Gastroesophageal sphincter (tissue), 4 donors: ENCODE results near the gene PLAC8. TPM values are rescaled to one million over a fixed set of nuclear protein-coding genes. Genes with fewer than 3 reads are reported as not detected.

ENCODE experiments used
- ATAC-seq: fragments of 150-250 bp; one replicate; pipeline ENCODE4 v1.9.1; 2016; ENCODE audit warnings: mild to moderate bottlenecking, moderate library complexity
- H3K27ac ChIP-seq, 4 donors: fragments of 200-600 bp; sonication (generic) in 3 of 4; 1 replicate in 3 of 4; 2 replicates in 1 of 4; pipeline ENCODE4 v1.5.1; 2016 to 2019
- H3K27me3 ChIP-seq: fragments of 200-600 bp; sonication (generic); one replicate; pipeline ENCODE4 v1.5.1; 2019
- H3K36me3 ChIP-seq, 2 donors: fragments of 200-600 bp; sonication (generic); one replicate each; pipeline ENCODE4 v1.5.1; 2019; ENCODE audit warnings: control low read depth in 1 of 2
- H3K4me1 ChIP-seq, 3 donors: fragments of 200-600 bp; sonication (generic); 1 replicate in 2 of 3; 2 replicates in 1 of 3; pipeline ENCODE4 v1.5.1; 2016 to 2019; ENCODE audit warnings: control low read depth in 2 of 3
- H3K4me3 ChIP-seq, 2 donors: fragments of 200-600 bp; sonication (generic); one replicate each; pipeline ENCODE4 v1.5.1; 2019; ENCODE audit warnings: mild to moderate bottlenecking in 1 of 2, moderate library complexity in 1 of 2
- H3K9me3 ChIP-seq, 3 donors: fragments of 200-600 bp; sonication (generic); one replicate each; pipeline ENCODE4 v1.5.1; 2017 to 2019; ENCODE audit warnings: control low read depth in 2 of 3
- EP300 ChIP-seq: sonication (generic); formaldehyde crosslinking; IDR thresholded peaks from one replicate; pipeline ENCODE4 v1.6.1; 2017; ENCODE audit warnings: antibody characterized with exemption, mild to moderate bottlenecking
- POLR2A ChIP-seq, 2 donors: fragments of 450-650 bp; IDR thresholded peaks; one replicate each; pipeline ENCODE4 v1.6.1; 2017; ENCODE audit warnings: antibody characterized with exemption in 2 of 2, mild to moderate bottlenecking in 2 of 2, moderate library complexity in 1 of 2
- POLR2AphosphoS5 ChIP-seq: sonication (generic); formaldehyde crosslinking; IDR thresholded peaks from one replicate; pipeline ENCODE4 v1.6.1; 2017; ENCODE audit warnings: antibody characterized with exemption
- WGBS, 2 donors: methylation state at CpG; one replicate each; pipeline ENCODE4 v1.1.5; 2018; ENCODE audit warnings: low coverage in 1 of 2; 5-methylcytosine and 5-hydroxymethylcytosine counted together
- total RNA-seq, 4 donors: library from RNA; depleted of rRNA; stranded (reverse); fragments of >200 nt; gene quantifications; one replicate each; pipeline ENCODE4 v1.1.0, GENCODE V29; 2016
- TF ChIP-seq, protein P1 (sequence below), 4 experiments: fragments of 200-600 bp in 2 of 4; fragments of 450-650 bp in 2 of 4; sonication (generic) in 1 of 4; IDR thresholded peaks; one replicate each; pipeline ENCODE4 v1.5.1; 2017 to 2019; ENCODE audit warnings: antibody characterized with exemption in 4 of 4, mild to moderate bottlenecking in 2 of 4, moderate library complexity in 2 of 4

The PLAC8 gene
- total RNA-seq, 4 donors from 2014 or later, result 2.0 to 32.0 (median 2.6) TPM; not detected in 1

DNA sequence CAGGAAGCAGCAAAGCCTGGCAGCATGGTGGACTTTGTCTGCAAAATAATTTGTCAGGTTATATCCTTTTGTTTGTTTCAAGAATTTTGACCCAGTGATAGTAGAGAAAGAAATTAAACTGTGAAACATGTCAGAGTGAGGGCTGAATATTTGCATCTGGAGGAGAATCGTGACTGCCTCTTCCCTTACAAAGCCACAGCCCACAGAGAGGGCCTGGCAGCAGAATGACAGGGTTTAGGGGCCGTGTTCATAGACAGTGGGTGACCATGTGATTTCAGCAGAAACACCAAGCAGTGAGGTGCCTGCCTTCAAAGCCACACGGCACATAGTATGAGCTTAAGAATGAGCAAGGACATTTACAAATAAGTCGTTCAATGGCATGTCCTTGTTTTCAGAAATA lies 24.4 kb upstream of the PLAC8 start:
- no peak overlapping the region for H3K27ac ChIP-seq
- no peak overlapping the region for H3K4me3 ChIP-seq
- H3K4me1 ChIP-seq, result no peaks in the 10 kb centered on the region
- TF ChIP-seq POLR2A (IDR thresholded peaks at IDR 0.05) (no peak), EP300 (no peak), POLR2AphosphoS5 (no peak)
- TF ChIP-seq, protein P1, sequence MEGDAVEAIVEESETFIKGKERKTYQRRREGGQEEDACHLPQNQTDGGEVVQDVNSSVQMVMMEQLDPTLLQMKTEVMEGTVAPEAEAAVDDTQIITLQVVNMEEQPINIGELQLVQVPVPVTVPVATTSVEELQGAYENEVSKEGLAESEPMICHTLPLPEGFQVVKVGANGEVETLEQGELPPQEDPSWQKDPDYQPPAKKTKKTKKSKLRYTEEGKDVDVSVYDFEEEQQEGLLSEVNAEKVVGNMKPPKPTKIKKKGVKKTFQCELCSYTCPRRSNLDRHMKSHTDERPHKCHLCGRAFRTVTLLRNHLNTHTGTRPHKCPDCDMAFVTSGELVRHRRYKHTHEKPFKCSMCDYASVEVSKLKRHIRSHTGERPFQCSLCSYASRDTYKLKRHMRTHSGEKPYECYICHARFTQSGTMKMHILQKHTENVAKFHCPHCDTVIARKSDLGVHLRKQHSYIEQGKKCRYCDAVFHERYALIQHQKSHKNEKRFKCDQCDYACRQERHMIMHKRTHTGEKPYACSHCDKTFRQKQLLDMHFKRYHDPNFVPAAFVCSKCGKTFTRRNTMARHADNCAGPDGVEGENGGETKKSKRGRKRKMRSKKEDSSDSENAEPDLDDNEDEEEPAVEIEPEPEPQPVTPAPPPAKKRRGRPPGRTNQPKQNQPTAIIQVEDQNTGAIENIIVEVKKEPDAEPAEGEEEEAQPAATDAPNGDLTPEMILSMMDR (IDR thresholded peaks at IDR 0.05), result no peak
- H3K27me3 ChIP-seq, result no peaks in the 10 kb centered on the region
- no peak for ATAC-seq
- WGBS, 2 donors, result 30 to 45% methylated on average over 2 to 4 of the region's 4 CpGs
- H3K36me3 ChIP-seq, result no peaks in the 10 kb centered on the region
- peaks cover 0 to 7% (median 0%) of the 10 kb centered on the region in 3 donors for H3K9me3 ChIP-seq

DNA sequence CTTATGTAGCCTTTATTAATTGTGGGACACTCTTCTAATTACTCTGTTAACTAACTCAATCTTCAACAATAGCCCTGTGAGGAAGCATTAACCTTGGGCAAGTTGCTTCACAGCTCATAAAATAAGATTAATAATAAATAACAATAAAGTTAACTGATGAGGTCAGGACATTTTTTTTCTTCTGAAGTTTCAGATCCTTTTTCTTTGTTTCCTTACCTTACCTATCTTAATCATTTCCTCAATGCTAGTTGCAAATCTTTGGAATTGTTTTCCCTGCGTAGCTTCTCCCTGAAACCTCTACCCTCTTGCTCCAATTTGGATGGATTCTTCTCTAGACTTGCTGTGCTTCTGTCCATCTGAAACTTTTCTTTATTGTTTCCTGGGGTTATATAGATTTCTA lies 17.5 kb upstream of the PLAC8 start:
- Histone ChIP-seq H3K4me3 (no peak overlapping the region), H3K4me1 (no peaks in the 10 kb centered on the region), H3K27ac (no peak overlapping the region), H3K9me3 (no peaks in the 10 kb centered on the region), H3K27me3 (no peaks in the 10 kb centered on the region), H3K36me3 (no peaks in the 10 kb centered on the region)
- TF ChIP-seq, protein P1 (IDR thresholded peaks at IDR 0.05), result no peak
- TF ChIP-seq EP300 (no peak), POLR2AphosphoS5 (no peak), POLR2A (IDR thresholded peaks at IDR 0.05) (no peak)
- no peak for ATAC-seq
- WGBS, 2 donors, result 80 to 83% methylated on average over 1 of the region's 1 CpG

DNA sequence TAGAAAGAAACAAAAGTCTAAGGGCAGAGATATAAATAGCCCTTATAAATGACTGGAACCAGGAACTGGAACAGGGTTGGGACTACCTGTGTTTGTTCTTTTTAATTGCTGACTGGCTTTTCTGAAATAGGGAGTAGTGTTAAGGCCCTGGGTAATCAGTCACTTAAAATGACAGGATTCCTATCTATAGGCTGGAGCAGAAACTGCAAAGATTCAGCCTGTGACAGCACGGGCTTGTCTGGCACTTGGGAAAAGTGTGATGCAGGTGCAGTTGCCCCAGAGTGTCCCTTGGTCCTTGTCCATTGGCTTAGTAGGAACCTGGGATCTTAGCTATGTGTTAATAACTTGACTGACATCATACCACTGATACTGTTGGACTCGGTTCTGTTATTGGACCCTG lies 14.7 kb upstream of the PLAC8 start:
- H3K36me3 ChIP-seq, result no peaks in the 10 kb centered on the region
- H3K4me3 ChIP-seq, result no peak overlapping the region
- no peak for TF ChIP-seq POLR2A (IDR thresholded peaks at IDR 0.05)
- TF ChIP-seq, protein P1 (IDR thresholded peaks at IDR 0.05), result no peak
- no peak for TF ChIP-seq POLR2AphosphoS5
- no peak for TF ChIP-seq EP300
- H3K9me3 ChIP-seq, result no peaks in the 10 kb centered on the region
- no peak overlapping the region for H3K27ac ChIP-seq
- H3K27me3 ChIP-seq, result no peaks in the 10 kb centered on the region
- no peak for ATAC-seq
- 80% methylated on average over 1 of the region's 2 CpGs; no CpG with 5 or more reads in 1 of the 2 donors for WGBS, 2 donors
- no peaks in the 10 kb centered on the region for H3K4me1 ChIP-seq

DNA sequence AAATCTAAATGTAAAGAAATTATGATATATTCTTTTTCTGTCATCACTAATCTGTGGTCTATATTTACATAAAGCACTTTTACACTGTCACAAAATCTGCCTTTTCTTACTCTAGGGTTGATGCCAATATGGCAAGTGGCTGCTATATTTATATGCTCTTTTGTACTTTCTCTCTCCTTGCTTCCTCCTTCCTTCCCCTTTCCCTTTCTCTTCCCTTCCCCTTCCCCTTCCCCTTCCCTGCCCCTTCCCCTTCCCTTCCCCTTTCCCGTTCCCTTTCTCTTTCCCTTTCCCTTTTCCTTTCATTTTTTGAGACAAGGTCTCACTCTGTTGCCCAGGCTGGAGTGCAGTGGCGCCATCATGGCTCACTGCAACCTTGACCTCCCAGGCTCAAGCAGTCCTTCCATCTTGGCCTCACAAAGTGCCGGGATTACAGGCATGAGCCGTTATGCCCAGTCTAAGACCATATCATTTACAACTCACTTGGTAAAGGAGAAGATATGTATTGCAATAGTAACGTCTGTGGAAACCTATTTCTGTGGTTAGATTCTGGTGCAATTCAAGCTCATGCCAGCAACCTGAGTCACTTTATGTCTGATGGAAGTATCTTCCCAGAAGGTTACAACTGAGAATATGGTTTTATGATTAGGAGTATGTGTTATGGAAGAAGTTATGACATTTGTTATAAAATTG lies 13.9 kb upstream of the PLAC8 start:
- no peaks in the 10 kb centered on the region for H3K9me3 ChIP-seq

More for the DNA sequence above, 13.9 kb upstream of the PLAC8 start:
- WGBS, 2 donors, result 74 to 100% methylated on average over 1 to 5 of the region's 5 CpGs
- Histone ChIP-seq H3K4me1 (no peaks in the 10 kb centered on the region), H3K36me3 (no peaks in the 10 kb centered on the region), H3K4me3 (no peak overlapping the region), H3K27me3 (no peaks in the 10 kb centered on the region), H3K27ac (no peak overlapping the region)
- ATAC-seq, result no peak
- no peak for TF ChIP-seq EP300
- no peak for TF ChIP-seq POLR2AphosphoS5
- TF ChIP-seq, protein P1 (IDR thresholded peaks at IDR 0.05), result no peak
- no peak for TF ChIP-seq POLR2A (IDR thresholded peaks at IDR 0.05)
